ENCODE data around the gene HPCAL4. TPM values are rescaled to one million over a fixed set of nuclear protein-coding genes. Genes with fewer than 3 reads are reported as not detected.

The HPCAL4 gene
- not detected in 2 replicates for total RNA-seq (2012; rRNA removed)

GRCh38 chr1:39691383-39692151, at the start of gene HPCAL4:
Gene HPCAL4, minus strand, starts transcription at chr1:39691433. Its CDS starts 6,830 bp downstream, at chr1:39684603.
- peak within 1 kb of the TSS; percentile 84 for H3K4me2 ChIP-seq (ENCODE audit: low read length)
- peaks cover 83% of the 10 kb centered on the region for H3K27me3 ChIP-seq (ENCODE audit: control insufficient read depth, insufficient read depth, low read length)
- H3K36me3 ChIP-seq (ENCODE audit: insufficient read depth, low read length) = no peaks in the 10 kb centered on the region
- H3K9me3 ChIP-seq (replicated peaks; ENCODE audit: low read length) = no peaks in the 10 kb centered on the region
- H3K4me1 ChIP-seq (ENCODE audit: control insufficient read depth, insufficient read depth, low read length) = peaks cover 11% of the 10 kb centered on the region
- no peak within 1 kb of the TSS for H3K9ac ChIP-seq (ENCODE audit: low read depth, low read length)
- peak within 1 kb of the TSS; percentile 61 for H3K4me3 ChIP-seq (ENCODE audit: low read length)

DNA sequence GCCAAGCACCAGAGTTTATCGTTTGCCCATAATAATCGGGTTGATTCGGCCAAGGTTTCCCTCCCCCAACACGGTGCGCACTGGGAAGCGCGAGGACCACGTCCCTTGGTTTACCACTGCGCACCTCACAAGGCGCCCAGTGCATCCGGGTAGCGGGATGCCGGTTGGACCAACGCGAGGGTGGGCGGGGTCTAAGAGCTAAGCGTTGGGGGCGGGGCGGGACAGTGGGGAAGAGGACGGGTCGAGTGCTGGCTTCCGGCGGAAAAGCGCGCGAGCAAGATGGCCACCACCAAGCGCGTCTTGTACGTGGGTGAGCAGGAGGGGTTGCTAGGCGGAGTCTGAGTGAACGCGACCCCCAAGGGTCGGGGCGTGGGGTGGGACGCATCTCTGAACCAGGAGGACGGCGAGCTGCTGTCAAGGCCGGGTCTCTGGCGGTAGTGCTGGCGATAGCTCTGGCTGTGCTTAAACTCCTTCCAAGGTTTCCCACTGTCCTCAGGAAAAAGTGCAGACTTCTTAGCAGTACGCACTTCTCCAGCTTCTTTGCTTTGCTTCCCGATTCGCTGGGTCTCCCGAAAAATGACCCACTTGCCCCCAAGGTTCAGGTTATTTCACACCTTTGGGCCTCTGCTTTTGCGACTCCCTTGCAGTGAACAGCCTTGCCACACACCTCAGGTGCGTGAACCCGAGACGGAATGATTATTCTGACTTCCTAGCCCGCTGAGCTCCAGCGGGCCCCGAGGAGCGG, 47.6 kb upstream of the HPCAL4 start, which contains the start of gene PPIE:
Gene PPIE (plus strand): TSS at position 261 of the 745 bp plus-strand sequence. CDS start 19 bp downstream, at position 280.
- H3K9ac ChIP-seq (ENCODE audit: low read depth, low read length) = peak within 1 kb of the TSS; percentile 95
- peak within 1 kb of the TSS; percentile 83 for H3K4me2 ChIP-seq (ENCODE audit: low read length)
- no peaks in the 10 kb centered on the region for H3K9me3 ChIP-seq (replicated peaks; ENCODE audit: low read length)
- H3K4me1 ChIP-seq (ENCODE audit: control insufficient read depth, insufficient read depth, low read length) = peaks cover 12% of the 10 kb centered on the region
- peaks cover 28% of the 10 kb centered on the region for H3K36me3 ChIP-seq (ENCODE audit: insufficient read depth, low read length)
- H3K4me3 ChIP-seq (ENCODE audit: low read length) = peak within 1 kb of the TSS; percentile 100
- peaks cover 11% of the 10 kb centered on the region for H3K27me3 ChIP-seq (ENCODE audit: control insufficient read depth, insufficient read depth, low read length)

- no peak overlapping the region for H3K4me2 ChIP-seq (ENCODE audit: low read length)
- H3K9me3 ChIP-seq (replicated peaks; ENCODE audit: low read length) = no peaks in the 10 kb centered on the region
- no peak overlapping the region for H3K4me3 ChIP-seq (ENCODE audit: low read length)
- no peak overlapping the region for H3K9ac ChIP-seq (ENCODE audit: low read depth, low read length)
- H3K4me1 ChIP-seq (ENCODE audit: control insufficient read depth, insufficient read depth, low read length) = peaks cover 12% of the 10 kb centered on the region
- H3K36me3 ChIP-seq (ENCODE audit: insufficient read depth, low read length) = peaks cover 16% of the 10 kb centered on the region
- H3K27me3 ChIP-seq (ENCODE audit: control insufficient read depth, insufficient read depth, low read length) = peaks cover 16% of the 10 kb centered on the region
These were observed 46.4 kb upstream of the HPCAL4 start for GRCh38 chr1:39737546-39738169.

- Histone ChIP-seq H3K4me3 (ENCODE audit: low read length) (no peak overlapping the region), H3K4me2 (ENCODE audit: low read length) (no peak overlapping the region), H3K27me3 (ENCODE audit: control insufficient read depth, insufficient read depth, low read length) (peaks cover 29% of the 10 kb centered on the region), H3K36me3 (ENCODE audit: insufficient read depth, low read length) (peaks cover 3% of the 10 kb centered on the region), H3K9me3 (replicated peaks; ENCODE audit: low read length) (no peaks in the 10 kb centered on the region), H3K4me1 (ENCODE audit: control insufficient read depth, insufficient read depth, low read length) (peaks cover 12% of the 10 kb centered on the region), H3K9ac (ENCODE audit: low read depth, low read length) (no peak overlapping the region)
These were observed 44.5 kb upstream of the HPCAL4 start for GRCh38 chr1:39735731-39736130.

DNA sequence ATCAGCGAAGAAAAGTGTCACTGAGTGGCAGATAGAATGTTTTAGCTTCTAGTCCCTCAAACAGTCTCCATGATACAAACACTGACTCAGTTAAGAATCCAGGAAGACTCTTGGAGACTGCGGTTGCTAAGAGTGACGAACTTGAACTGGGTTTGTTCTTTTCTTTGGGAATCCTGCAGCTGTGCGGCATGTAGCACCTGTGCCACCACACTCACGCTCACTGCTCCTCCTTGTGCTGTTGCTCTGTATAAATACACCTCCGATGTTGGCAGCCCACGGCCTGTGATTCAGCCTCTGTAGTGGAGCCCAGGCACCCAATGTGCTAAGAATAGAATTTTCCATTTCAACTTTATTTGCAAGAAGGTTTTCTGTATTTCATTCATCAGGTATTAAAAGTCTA, 41.9 kb upstream of the HPCAL4 start:
- no peaks in the 10 kb centered on the region for H3K4me1 ChIP-seq (ENCODE audit: control insufficient read depth, insufficient read depth, low read length)
- no peaks in the 10 kb centered on the region for H3K36me3 ChIP-seq (ENCODE audit: insufficient read depth, low read length)
- H3K9me3 ChIP-seq (replicated peaks; ENCODE audit: low read length) = no peaks in the 10 kb centered on the region
- H3K27me3 ChIP-seq (ENCODE audit: control insufficient read depth, insufficient read depth, low read length) = peaks cover 47% of the 10 kb centered on the region
- no peak overlapping the region for H3K4me2 ChIP-seq (ENCODE audit: low read length)
- H3K4me3 ChIP-seq (ENCODE audit: low read length) = no peak overlapping the region
- no peak overlapping the region for H3K9ac ChIP-seq (ENCODE audit: low read depth, low read length)

DNA sequence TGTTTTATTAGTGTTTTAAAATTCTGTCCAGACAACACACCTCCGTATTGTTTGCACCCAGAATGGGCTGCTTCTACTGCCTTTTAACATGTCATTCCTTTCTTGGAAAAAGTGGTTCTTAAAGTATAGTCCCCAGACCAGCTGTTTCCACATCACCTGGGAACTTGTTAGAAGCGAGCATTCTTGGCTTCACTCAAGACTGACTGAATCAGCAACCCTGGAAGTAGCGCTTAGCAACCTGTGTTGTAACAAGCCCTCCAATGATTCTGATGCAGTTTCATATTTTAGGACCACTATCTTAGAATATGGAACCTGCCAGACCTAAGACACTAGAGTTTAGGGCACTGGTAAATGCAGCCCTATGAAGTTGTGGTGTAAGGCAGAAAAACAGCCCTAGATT, 41.5 kb upstream of the HPCAL4 start:
- Histone ChIP-seq H3K36me3 (ENCODE audit: insufficient read depth, low read length) (no peaks in the 10 kb centered on the region), H3K4me2 (ENCODE audit: low read length) (no peak overlapping the region), H3K4me1 (ENCODE audit: control insufficient read depth, insufficient read depth, low read length) (no peaks in the 10 kb centered on the region), H3K27me3 (ENCODE audit: control insufficient read depth, insufficient read depth, low read length) (peaks cover 52% of the 10 kb centered on the region), H3K4me3 (ENCODE audit: low read length) (no peak overlapping the region), H3K9ac (ENCODE audit: low read depth, low read length) (no peak overlapping the region), H3K9me3 (replicated peaks; ENCODE audit: low read length) (no peaks in the 10 kb centered on the region)

- H3K27me3 ChIP-seq (ENCODE audit: control insufficient read depth, insufficient read depth, low read length) = peaks cover 68% of the 10 kb centered on the region
- no peak overlapping the region for H3K4me2 ChIP-seq (ENCODE audit: low read length)
- no peaks in the 10 kb centered on the region for H3K9me3 ChIP-seq (replicated peaks; ENCODE audit: low read length)
- no peaks in the 10 kb centered on the region for H3K4me1 ChIP-seq (ENCODE audit: control insufficient read depth, insufficient read depth, low read length)
- H3K36me3 ChIP-seq (ENCODE audit: insufficient read depth, low read length) = no peaks in the 10 kb centered on the region
- H3K9ac ChIP-seq (ENCODE audit: low read depth, low read length) = no peak overlapping the region
- H3K4me3 ChIP-seq (ENCODE audit: low read length) = no peak overlapping the region
These were observed 38.6 kb upstream of the HPCAL4 start for GRCh38 chr1:39729842-39730241.

DNA sequence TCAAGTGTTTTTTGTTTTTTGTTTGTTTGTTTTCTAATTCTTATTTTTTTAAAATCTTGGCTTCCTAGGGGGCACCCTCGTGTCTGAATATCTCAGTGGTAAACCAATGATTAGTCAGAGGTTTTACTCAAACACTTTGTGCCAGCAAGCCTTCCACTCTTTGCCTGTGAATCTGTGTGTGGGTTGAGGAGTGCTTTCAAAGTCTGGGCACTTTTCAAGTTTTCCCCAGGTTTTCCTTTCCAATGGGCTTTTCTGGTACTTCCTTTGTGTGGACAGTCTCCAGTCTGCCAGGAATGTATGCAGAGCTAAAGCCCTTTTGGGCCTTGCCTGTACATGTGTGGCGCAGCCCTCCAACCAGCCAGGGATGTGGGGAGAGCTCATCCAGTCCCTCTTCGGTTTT, 37.8 kb upstream of the HPCAL4 start:
- H3K4me1 ChIP-seq (ENCODE audit: control insufficient read depth, insufficient read depth, low read length) = no peaks in the 10 kb centered on the region
- no peaks in the 10 kb centered on the region for H3K9me3 ChIP-seq (replicated peaks; ENCODE audit: low read length)
- H3K4me2 ChIP-seq (ENCODE audit: low read length) = no peak overlapping the region
- no peaks in the 10 kb centered on the region for H3K36me3 ChIP-seq (ENCODE audit: insufficient read depth, low read length)
- no peak overlapping the region for H3K9ac ChIP-seq (ENCODE audit: low read depth, low read length)
- H3K27me3 ChIP-seq (ENCODE audit: control insufficient read depth, insufficient read depth, low read length) = peaks cover 76% of the 10 kb centered on the region
- no peak overlapping the region for H3K4me3 ChIP-seq (ENCODE audit: low read length)

DNA sequence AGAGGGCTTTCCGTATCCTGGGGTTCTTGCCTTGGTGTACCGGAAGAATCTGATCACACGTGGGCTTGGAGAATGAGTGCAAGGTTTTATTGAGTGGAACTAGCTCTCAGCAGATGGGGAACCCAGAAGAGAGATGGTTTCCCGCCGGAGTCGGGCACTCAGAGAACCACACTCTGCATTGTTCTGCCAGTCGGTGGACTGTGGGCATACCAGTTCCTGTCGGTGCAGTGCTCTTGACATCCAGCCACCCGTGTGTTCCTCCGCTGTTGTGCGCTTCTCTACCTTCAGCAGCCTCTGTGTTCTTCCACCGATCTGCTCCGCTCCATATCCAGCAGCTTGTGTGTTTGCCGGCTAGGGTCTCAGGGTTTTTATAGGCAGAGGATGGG, 36.7 kb upstream of the HPCAL4 start:
- Histone ChIP-seq H3K27me3 (ENCODE audit: control insufficient read depth, insufficient read depth, low read length) (peaks cover 76% of the 10 kb centered on the region), H3K4me2 (ENCODE audit: low read length) (no peak overlapping the region)

DNA sequence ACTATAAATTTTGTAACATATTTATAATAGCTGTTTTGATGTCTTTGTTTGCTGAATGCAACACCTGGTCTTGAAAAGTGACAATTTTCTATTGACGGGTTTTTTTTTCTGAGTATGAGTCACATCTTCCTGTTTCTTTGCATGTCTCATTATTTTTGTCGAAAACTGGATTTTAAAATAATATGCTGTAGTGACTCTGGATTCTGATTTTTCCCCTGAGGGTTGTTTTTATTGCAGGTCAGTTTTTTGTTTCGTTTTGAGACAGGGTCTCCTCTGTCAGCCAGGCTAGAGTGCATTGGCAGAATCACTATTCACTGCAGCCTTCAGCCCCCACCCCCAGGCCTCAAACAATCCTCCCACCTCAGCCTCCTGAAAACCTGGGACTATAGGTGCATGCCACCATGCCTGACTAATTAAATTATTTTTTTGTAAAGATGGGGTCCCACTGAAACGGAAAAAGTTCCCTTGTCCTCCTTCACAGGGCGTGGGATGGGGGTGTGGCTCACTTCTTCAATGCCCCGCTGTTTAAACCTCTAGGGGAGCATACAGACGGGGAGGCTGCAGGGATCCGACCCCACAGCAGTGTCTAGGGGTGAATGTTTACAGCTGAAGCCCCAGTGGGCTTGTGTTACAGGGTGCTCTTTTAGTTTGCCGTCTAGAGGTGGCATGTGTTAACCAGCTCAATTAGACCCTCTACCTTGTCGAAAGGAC, 36.1 kb upstream of the HPCAL4 start:
- H3K9ac ChIP-seq (ENCODE audit: low read depth, low read length) = no peak overlapping the region
- H3K9me3 ChIP-seq (replicated peaks; ENCODE audit: low read length) = no peaks in the 10 kb centered on the region
- H3K36me3 ChIP-seq (ENCODE audit: insufficient read depth, low read length) = no peaks in the 10 kb centered on the region
- peaks cover 73% of the 10 kb centered on the region for H3K27me3 ChIP-seq (ENCODE audit: control insufficient read depth, insufficient read depth, low read length)
- no peak overlapping the region for H3K4me2 ChIP-seq (ENCODE audit: low read length)
- no peaks in the 10 kb centered on the region for H3K4me1 ChIP-seq (ENCODE audit: control insufficient read depth, insufficient read depth, low read length)
- H3K4me3 ChIP-seq (ENCODE audit: low read length) = no peak overlapping the region

More for the DNA sequence above, 36.7 kb upstream of the HPCAL4 start:
- H3K9ac ChIP-seq (ENCODE audit: low read depth, low read length) = no peak overlapping the region
- no peak overlapping the region for H3K4me3 ChIP-seq (ENCODE audit: low read length)
- no peaks in the 10 kb centered on the region for H3K36me3 ChIP-seq (ENCODE audit: insufficient read depth, low read length)
- no peaks in the 10 kb centered on the region for H3K4me1 ChIP-seq (ENCODE audit: control insufficient read depth, insufficient read depth, low read length)
- H3K9me3 ChIP-seq (replicated peaks; ENCODE audit: low read length) = no peaks in the 10 kb centered on the region

- Histone ChIP-seq H3K27me3 (ENCODE audit: control insufficient read depth, insufficient read depth, low read length) (peaks cover 75% of the 10 kb centered on the region), H3K36me3 (ENCODE audit: insufficient read depth, low read length) (no peaks in the 10 kb centered on the region), H3K4me2 (ENCODE audit: low read length) (no peak overlapping the region), H3K9ac (ENCODE audit: low read depth, low read length) (no peak overlapping the region), H3K4me3 (ENCODE audit: low read length) (no peak overlapping the region), H3K9me3 (replicated peaks; ENCODE audit: low read length) (no peaks in the 10 kb centered on the region), H3K4me1 (ENCODE audit: control insufficient read depth, insufficient read depth, low read length) (no peaks in the 10 kb centered on the region)
These were observed 35.4 kb upstream of the HPCAL4 start for GRCh38 chr1:39726600-39726999.
